Tibial artery (tissue), 4 donors: ENCODE data around the gene VPS39.

ENCODE experiments used
- DNase-seq, 2 donors: peaks; one replicate each; pipeline ENCODE4 v3.0.0-alpha.2; 2019
- H3K27ac ChIP-seq, 2 donors: fragments of 200-600 bp; sonication (generic) in 1 of 2; 1 replicate in 1 of 2; 2 replicates in 1 of 2; pipeline ENCODE4 v1.5.1; 2018 to 2019; ENCODE audit warnings: mild to moderate bottlenecking in 1 of 2
- H3K27me3 ChIP-seq, 2 donors: fragments of 200-600 bp; sonication (generic) in 1 of 2; one replicate each; pipeline versions ENCODE4 v1.5.1 to v1.6.0; 2016 to 2019
- H3K36me3 ChIP-seq, 3 donors: fragments of 200-600 bp; sonication (generic) in 2 of 3; one replicate each; pipeline ENCODE4 v1.5.1; 2016 to 2019; ENCODE audit warnings: mild to moderate bottlenecking in 2 of 3
- H3K4me1 ChIP-seq, 4 donors: fragments of 200-600 bp; sonication (generic) in 2 of 4; 1 replicate in 3 of 4; 2 replicates in 1 of 4; pipeline ENCODE4 v1.5.1; 2016 to 2019
- H3K4me3 ChIP-seq, 2 donors: fragments of 200-600 bp; sonication (generic) in 1 of 2; 1 replicate in 1 of 2; 2 replicates in 1 of 2; pipeline ENCODE4 v1.5.1; 2018 to 2019; ENCODE audit warnings: mild to moderate bottlenecking in 2 of 2
- H3K9me3 ChIP-seq, 3 donors: fragments of 200-600 bp; sonication (generic) in 1 of 3; one replicate each; pipeline ENCODE4 v1.5.1; 2016 to 2019
- intact Hi-C: fragments of 100-400 bp; cut with DNase I; formaldehyde crosslinking; loops from one replicate; pipeline ENCODE4 v1.15.0; 2023; ENCODE audit warnings: low total_unique reads
- TF ChIP-seq, protein P1 (sequence below), 2 experiments: fragments of 200-600 bp in 1 of 2; fragments of 450-650 bp in 1 of 2; IDR thresholded peaks; one replicate each; pipeline ENCODE4 v1.5.1; 2017 to 2019; ENCODE audit warnings: antibody characterized with exemption in 2 of 2, mild to moderate bottlenecking in 1 of 2, moderate library complexity in 1 of 2

The VPS39 gene

DNA sequence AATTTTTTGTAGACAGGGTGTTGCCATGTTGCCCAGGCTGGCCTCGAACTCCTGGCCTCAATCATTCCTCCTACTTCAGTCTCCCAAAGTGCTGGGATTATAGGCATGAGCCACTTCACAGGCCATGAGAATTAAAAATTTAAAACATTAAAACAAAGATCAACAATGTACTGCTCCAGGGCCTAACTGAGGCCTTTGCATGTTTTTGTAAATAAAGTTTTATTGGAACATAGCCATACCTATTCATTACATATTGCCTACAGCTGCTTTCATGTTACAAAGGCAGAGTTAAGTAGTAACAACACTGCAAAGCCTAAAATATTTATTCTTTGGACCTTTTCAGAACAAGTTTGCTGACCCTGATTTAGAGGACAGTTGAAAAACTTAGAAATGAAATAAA lies 9.6 kb downstream of the VPS39 start:
- H3K9me3 ChIP-seq, result no peaks in the 10 kb centered on the region
- H3K27ac ChIP-seq, result no peak overlapping the region
- H3K27me3 ChIP-seq, result no peaks in the 10 kb centered on the region
- H3K36me3 ChIP-seq, result peaks cover 8 to 38% (median 25%) of the 10 kb centered on the region in 3 donors
- TF ChIP-seq, protein P1, sequence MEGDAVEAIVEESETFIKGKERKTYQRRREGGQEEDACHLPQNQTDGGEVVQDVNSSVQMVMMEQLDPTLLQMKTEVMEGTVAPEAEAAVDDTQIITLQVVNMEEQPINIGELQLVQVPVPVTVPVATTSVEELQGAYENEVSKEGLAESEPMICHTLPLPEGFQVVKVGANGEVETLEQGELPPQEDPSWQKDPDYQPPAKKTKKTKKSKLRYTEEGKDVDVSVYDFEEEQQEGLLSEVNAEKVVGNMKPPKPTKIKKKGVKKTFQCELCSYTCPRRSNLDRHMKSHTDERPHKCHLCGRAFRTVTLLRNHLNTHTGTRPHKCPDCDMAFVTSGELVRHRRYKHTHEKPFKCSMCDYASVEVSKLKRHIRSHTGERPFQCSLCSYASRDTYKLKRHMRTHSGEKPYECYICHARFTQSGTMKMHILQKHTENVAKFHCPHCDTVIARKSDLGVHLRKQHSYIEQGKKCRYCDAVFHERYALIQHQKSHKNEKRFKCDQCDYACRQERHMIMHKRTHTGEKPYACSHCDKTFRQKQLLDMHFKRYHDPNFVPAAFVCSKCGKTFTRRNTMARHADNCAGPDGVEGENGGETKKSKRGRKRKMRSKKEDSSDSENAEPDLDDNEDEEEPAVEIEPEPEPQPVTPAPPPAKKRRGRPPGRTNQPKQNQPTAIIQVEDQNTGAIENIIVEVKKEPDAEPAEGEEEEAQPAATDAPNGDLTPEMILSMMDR (IDR thresholded peaks at IDR 0.05), result no peak
- H3K4me1 ChIP-seq, result peaks cover 0 to 11% (median 0%) of the 10 kb centered on the region in 4 donors
- intact Hi-C loops, result no loop called here
- no peak overlapping the region for H3K4me3 ChIP-seq
- no peak for DNase-seq

GRCh38 chr15:42194513-42194912 lies 13.6 kb downstream of the VPS39 start:
- Histone ChIP-seq H3K9me3 (no peaks in the 10 kb centered on the region), H3K27ac (no peak overlapping the region), H3K4me1 (no peaks in the 10 kb centered on the region), H3K27me3 (no peaks in the 10 kb centered on the region), H3K36me3 (peaks cover 26 to 63% (median 44%) of the 10 kb centered on the region in 3 donors), H3K4me3 (no peak overlapping the region)
- intact Hi-C loops, result no loop called here
- peak in 1 of 2 donors; percentile 22 for DNase-seq
- TF ChIP-seq, protein P1 (IDR thresholded peaks at IDR 0.05), result no peak

DNA sequence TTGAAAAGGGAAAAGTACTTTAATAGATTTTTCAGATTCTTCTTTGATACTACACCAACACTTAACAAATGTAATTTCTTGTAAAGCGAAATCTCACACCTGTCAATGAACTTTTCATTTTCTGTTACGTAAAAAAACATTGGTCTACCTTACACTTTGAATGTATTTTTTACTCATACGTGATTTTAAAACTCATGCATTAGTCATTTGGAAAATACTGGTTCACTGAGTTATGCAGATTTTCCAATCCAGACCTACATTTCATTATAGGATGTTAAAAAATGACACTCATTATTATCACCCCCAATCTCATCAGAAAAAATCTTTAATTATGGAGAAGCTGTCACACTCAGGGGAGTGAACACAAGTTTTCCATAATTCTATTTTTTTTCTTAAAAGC lies 14.7 kb downstream of the VPS39 start:
- Histone ChIP-seq H3K4me1 (no peaks in the 10 kb centered on the region), H3K4me3 (no peak overlapping the region), H3K27me3 (no peaks in the 10 kb centered on the region), H3K36me3 (peaks cover 30 to 65% (median 42%) of the 10 kb centered on the region in 3 donors), H3K27ac (no peak overlapping the region), H3K9me3 (no peaks in the 10 kb centered on the region)
- TF ChIP-seq, protein P1 (IDR thresholded peaks at IDR 0.05), result no peak
- DNase-seq, result no peak
- intact Hi-C loops, result no loop called here

DNA sequence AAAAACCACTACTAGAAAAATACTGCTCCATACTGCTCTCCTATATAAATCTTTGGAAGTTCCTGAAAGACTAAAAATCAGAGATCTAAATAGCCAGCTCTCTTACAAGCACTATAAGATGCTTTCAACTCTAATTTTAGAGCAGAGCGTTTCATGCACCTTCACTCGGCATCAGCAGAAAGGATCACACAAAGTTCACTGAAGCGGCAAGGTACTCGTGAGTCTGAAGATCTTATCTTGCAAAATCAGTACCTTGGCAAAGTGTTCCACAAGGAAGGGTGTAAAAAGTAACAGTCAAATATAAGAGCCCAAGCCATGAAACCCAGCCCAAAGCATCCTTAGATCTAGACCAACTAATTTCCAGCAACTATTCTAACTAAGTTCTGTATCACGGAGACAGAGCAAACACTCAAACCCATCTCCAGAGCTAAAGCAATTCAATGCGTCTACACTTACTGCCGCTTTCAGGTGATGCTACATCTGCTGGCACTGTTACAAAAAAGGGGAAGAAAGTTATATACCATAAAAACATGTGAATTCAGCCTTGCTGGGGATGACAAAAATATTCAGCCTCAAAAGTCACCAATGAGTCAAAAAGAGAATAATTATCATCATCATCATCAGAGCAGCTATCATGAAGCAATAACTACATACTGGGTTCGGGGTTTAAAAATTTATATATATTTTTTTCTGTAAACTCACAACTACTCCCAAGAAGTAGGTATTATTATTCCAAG lies 16.3 kb downstream of the VPS39 start:
- intact Hi-C loops, result no loop called here
- TF ChIP-seq, protein P1 (IDR thresholded peaks at IDR 0.05), result no peak
- Histone ChIP-seq H3K4me3 (no peak overlapping the region), H3K4me1 (no peaks in the 10 kb centered on the region), H3K27ac (no peak overlapping the region), H3K27me3 (no peaks in the 10 kb centered on the region), H3K9me3 (no peaks in the 10 kb centered on the region), H3K36me3 (peaks cover 38 to 68% (median 48%) of the 10 kb centered on the region in 3 donors)
- DNase-seq, result no peak

DNA sequence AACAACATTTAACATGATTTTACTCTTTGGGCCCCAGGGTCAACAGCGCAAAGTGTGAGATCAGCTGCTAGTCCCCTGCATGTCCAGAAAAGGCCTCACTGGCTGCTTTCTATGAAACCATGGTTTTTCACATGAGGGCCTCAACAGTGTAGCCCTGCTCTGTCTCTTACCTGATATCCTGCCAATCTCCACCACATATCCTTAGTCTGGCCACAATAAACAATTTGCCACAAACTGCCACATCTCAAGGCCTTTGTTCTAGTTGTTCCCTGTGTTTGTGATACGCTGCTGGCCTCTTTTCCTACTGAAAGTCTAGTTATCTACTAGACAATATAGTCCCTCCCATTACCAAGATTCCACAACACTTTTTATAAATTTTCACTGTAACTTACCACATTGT lies 17.7 kb downstream of the VPS39 start:
- no peak for DNase-seq
- Histone ChIP-seq H3K4me3 (no peak overlapping the region), H3K4me1 (no peaks in the 10 kb centered on the region), H3K36me3 (peaks cover 50 to 82% (median 62%) of the 10 kb centered on the region in 3 donors), H3K9me3 (no peaks in the 10 kb centered on the region), H3K27me3 (no peaks in the 10 kb centered on the region), H3K27ac (no peak overlapping the region)
- intact Hi-C loops, result no loop called here
- TF ChIP-seq, protein P1 (IDR thresholded peaks at IDR 0.05), result no peak
